ENCODE results near the gene CDKN1C.

DNA sequence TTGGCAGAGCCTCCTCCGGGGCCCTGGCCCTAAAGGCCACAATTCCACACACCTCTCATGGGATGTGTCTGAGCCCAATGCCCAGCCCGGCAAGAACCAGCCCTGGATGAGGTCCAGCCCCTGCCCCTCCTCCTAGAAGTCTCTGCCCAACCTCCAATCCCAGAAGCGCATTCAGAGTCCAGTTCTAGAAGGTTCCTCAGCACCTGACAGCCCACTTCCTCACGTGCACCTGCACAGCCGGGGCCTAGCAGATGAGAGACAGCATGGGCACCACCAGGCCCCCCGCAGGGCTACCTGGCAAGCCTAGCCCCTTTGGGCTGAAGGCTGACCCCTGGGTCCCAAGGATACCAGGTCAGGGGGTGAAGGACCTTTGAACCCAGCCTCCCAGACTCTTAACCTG lies 11.5 kb upstream of the CDKN1C start:
- TF ChIP-seq POLR2AphosphoS5 (IDR thresholded peaks at IDR 0.05) (no peak), POLR2A (IDR thresholded peaks at IDR 0.05) (no peak)
- TF ChIP-seq, protein P1, sequence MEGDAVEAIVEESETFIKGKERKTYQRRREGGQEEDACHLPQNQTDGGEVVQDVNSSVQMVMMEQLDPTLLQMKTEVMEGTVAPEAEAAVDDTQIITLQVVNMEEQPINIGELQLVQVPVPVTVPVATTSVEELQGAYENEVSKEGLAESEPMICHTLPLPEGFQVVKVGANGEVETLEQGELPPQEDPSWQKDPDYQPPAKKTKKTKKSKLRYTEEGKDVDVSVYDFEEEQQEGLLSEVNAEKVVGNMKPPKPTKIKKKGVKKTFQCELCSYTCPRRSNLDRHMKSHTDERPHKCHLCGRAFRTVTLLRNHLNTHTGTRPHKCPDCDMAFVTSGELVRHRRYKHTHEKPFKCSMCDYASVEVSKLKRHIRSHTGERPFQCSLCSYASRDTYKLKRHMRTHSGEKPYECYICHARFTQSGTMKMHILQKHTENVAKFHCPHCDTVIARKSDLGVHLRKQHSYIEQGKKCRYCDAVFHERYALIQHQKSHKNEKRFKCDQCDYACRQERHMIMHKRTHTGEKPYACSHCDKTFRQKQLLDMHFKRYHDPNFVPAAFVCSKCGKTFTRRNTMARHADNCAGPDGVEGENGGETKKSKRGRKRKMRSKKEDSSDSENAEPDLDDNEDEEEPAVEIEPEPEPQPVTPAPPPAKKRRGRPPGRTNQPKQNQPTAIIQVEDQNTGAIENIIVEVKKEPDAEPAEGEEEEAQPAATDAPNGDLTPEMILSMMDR (IDR thresholded peaks at IDR 0.05) = no peak
